ENCODE measurements around the gene TUBB2B.

DNA sequence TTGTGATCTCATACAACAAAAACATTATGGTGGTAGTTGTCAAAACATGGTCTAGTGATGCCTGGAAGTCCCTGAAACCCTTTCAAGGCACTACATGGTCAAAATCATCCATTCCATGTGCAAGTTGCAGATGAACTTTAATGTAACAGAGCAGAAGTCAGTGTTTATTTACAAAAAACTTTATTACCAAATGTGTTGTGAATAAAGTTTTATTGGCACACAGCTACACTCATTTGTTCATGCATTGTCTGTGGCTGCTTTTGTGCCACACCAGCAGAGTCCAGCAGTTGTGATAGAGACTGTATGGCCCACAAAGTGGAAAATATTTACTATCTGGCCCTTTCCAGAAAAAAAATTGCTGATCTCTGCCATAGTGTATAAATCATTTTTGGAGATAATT is 26.8 kb downstream of the TUBB2B start:
- TF ChIP-seq, protein P1, sequence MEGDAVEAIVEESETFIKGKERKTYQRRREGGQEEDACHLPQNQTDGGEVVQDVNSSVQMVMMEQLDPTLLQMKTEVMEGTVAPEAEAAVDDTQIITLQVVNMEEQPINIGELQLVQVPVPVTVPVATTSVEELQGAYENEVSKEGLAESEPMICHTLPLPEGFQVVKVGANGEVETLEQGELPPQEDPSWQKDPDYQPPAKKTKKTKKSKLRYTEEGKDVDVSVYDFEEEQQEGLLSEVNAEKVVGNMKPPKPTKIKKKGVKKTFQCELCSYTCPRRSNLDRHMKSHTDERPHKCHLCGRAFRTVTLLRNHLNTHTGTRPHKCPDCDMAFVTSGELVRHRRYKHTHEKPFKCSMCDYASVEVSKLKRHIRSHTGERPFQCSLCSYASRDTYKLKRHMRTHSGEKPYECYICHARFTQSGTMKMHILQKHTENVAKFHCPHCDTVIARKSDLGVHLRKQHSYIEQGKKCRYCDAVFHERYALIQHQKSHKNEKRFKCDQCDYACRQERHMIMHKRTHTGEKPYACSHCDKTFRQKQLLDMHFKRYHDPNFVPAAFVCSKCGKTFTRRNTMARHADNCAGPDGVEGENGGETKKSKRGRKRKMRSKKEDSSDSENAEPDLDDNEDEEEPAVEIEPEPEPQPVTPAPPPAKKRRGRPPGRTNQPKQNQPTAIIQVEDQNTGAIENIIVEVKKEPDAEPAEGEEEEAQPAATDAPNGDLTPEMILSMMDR (conservative IDR thresholded peaks at IDR 0.05 in 1 of 2, IDR thresholded peaks at IDR 0.05 in 1 of 2; ENCODE audit: low read depth in 1 of 2, low read length in 2 of 2) = no peak
- TF ChIP-seq EZH2 (IDR thresholded peaks at IDR 0.05; ENCODE audit: low read length, missing control alignments) = no peak
